K562 (cell line): ENCODE measurements around the gene ABR. TPM values are rescaled to one million over a fixed set of nuclear protein-coding genes. Genes with fewer than 3 reads are reported as not detected.

Source experiments
- SMAD4 ChIP-seq: fragments of 250-450 bp; sonication (Bioruptor Pico); conservative IDR thresholded peaks from 2 replicates; pipeline ENCODE4 v1.8.0; 2021; ENCODE audit warnings: inconsistent platforms, mild to moderate bottlenecking, moderate library complexity
- TEAD1 ChIP-seq, 2 experiments: fragments of 450-650 bp in 1 of 2; sonication (generic) in 1 of 2; formaldehyde crosslinking; IDR thresholded peaks; 2 replicates each; pipeline versions ENCODE4 v1.4.0 to v1.8.0; 2020 to 2022; ENCODE audit warnings: mild to moderate bottlenecking in 2 of 2, missing genetic modification reagents in 1 of 2
- ZNF133 ChIP-seq: fragments of 250-450 bp; sonication (Bioruptor Pico); IDR thresholded peaks from 2 replicates; pipeline ENCODE4 v1.4.0; 2020; ENCODE audit warnings: mild to moderate bottlenecking
- ZNF140 ChIP-seq: fragments of 250-450 bp; sonication (Bioruptor Pico); IDR thresholded peaks from 2 replicates; pipeline ENCODE4 v1.8.0; 2021; ENCODE audit warnings: moderate library complexity, mild to moderate bottlenecking, inconsistent platforms
- polyA plus RNA-seq, 8 experiments: library from polyadenylated mRNA; depleted of rRNA in 4 of 8; stranded (reverse) in 5 of 8; unstranded in 3 of 8; fragments of >200 nt; fragmentation: Nextera tagmentation in 2 of 8; fragmentation: Illumina TruSeq in 1 of 8; extraction: Ambion mirVana in 2 of 8; extraction: Trizol in 1 of 8; gene quantifications; 2 replicates each; pipeline versions ENCODE4 v1.2.1 to v1.2.3, GENCODE V29; 2011 to 2014; ENCODE audit warnings: inconsistent platforms in 1 of 8, missing spikeins in 1 of 8
- total RNA-seq, 7 experiments: library from RNA; depleted of rRNA in 6 of 7; stranded (reverse); fragments of >200 nt in 6 of 7; fragmentation: Illumina TruSeq in 2 of 7; extraction: Trizol in 2 of 7; gene quantifications; 2 replicates each; pipeline versions ENCODE4 v1.2.1 to v1.2.3, GENCODE V29; 2011 to 2021; ENCODE audit warnings: low replicate concordance in 1 of 7
- TF ChIP-seq, protein P1 (sequence below): sonication (generic); IDR thresholded peaks from 2 replicates; pipeline ENCODE4 v1.6.1; 2016
- TF ChIP-seq, protein P2 (sequence below): fragments of 450-650 bp; IDR thresholded peaks from 2 replicates; pipeline ENCODE4 v1.6.1; 2017; ENCODE audit warnings: antibody characterized with exemption, mild to moderate bottlenecking
- TF ChIP-seq, protein P3 (sequence below): sonication (generic); formaldehyde crosslinking; IDR thresholded peaks from 2 replicates; pipeline ENCODE4 v1.8.1; 2023; ENCODE audit warnings: mild to moderate bottlenecking, missing genetic modification reagents

The ABR gene
- total and polyA plus RNA-seq, 9 of the 15 experiments (the other 6 are each of a cell fraction or from before 2014, with no cell fraction given), result 0.07 to 1.6 (median 0.37) TPM; not detected in 1

DNA sequence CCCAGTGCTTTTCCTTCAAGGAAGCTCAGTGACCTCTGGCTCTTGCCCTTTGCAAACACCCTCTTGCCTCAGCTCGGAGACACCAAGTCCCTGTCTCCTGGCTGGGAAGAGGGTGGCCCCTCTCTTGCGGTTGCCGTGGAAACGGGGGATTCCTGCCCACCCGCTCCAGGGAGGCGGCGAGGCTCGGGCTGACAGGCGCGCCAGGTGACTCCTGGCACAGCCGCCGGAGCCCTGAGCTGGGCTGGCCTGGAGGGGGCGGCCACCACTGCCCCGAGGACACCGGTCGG is 71.4 kb downstream of the ABR start (continued):
- TF ChIP-seq, protein P1, sequence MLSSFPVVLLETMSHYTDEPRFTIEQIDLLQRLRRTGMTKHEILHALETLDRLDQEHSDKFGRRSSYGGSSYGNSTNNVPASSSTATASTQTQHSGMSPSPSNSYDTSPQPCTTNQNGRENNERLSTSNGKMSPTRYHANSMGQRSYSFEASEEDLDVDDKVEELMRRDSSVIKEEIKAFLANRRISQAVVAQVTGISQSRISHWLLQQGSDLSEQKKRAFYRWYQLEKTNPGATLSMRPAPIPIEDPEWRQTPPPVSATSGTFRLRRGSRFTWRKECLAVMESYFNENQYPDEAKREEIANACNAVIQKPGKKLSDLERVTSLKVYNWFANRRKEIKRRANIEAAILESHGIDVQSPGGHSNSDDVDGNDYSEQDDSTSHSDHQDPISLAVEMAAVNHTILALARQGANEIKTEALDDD, result no peak
- no peak for TF ChIP-seq ZNF140
- TF ChIP-seq, protein P2, sequence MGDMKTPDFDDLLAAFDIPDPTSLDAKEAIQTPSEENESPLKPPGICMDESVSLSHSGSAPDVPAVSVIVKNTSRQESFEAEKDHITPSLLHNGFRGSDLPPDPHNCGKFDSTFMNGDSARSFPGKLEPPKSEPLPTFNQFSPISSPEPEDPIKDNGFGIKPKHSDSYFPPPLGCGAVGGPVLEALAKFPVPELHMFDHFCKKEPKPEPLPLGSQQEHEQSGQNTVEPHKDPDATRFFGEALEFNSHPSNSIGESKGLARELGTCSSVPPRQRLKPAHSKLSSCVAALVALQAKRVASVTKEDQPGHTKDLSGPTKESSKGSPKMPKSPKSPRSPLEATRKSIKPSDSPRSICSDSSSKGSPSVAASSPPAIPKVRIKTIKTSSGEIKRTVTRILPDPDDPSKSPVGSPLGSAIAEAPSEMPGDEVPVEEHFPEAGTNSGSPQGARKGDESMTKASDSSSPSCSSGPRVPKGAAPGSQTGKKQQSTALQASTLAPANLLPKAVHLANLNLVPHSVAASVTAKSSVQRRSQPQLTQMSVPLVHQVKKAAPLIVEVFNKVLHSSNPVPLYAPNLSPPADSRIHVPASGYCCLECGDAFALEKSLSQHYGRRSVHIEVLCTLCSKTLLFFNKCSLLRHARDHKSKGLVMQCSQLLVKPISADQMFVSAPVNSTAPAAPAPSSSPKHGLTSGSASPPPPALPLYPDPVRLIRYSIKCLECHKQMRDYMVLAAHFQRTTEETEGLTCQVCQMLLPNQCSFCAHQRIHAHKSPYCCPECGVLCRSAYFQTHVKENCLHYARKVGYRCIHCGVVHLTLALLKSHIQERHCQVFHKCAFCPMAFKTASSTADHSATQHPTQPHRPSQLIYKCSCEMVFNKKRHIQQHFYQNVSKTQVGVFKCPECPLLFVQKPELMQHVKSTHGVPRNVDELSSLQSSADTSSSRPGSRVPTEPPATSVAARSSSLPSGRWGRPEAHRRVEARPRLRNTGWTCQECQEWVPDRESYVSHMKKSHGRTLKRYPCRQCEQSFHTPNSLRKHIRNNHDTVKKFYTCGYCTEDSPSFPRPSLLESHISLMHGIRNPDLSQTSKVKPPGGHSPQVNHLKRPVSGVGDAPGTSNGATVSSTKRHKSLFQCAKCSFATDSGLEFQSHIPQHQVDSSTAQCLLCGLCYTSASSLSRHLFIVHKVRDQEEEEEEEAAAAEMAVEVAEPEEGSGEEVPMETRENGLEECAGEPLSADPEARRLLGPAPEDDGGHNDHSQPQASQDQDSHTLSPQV, result no peak
- TF ChIP-seq ZNF133, result no peak
- no peak for TF ChIP-seq TEAD1 (CRISPR knock-in tag; IDR thresholded peaks at IDR 0.05)
- TF ChIP-seq SMAD4 (CRISPR knock-in tag), result no peak
- TF ChIP-seq, protein P3, sequence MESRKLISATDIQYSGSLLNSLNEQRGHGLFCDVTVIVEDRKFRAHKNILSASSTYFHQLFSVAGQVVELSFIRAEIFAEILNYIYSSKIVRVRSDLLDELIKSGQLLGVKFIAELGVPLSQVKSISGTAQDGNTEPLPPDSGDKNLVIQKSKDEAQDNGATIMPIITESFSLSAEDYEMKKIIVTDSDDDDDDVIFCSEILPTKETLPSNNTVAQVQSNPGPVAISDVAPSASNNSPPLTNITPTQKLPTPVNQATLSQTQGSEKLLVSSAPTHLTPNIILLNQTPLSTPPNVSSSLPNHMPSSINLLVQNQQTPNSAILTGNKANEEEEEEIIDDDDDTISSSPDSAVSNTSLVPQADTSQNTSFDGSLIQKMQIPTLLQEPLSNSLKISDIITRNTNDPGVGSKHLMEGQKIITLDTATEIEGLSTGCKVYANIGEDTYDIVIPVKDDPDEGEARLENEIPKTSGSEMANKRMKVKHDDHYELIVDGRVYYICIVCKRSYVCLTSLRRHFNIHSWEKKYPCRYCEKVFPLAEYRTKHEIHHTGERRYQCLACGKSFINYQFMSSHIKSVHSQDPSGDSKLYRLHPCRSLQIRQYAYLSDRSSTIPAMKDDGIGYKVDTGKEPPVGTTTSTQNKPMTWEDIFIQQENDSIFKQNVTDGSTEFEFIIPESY, result no peak
